A549 (cell line): ENCODE data around the gene SHC3. TPM values are rescaled to one million over a fixed set of nuclear protein-coding genes. Genes with fewer than 3 reads are reported as not detected.

Source experiments
- ATAC-seq, 2 experiments: fragments of 200-7000 bp in 1 of 2; fragments of >200 bp in 1 of 2; cut with Nextera tagmentation in 1 of 2; cut with Tn5 transposase in 1 of 2; 3 replicates each; pipeline versions ENCODE4 v1.8.0 to v1.9.1; 2018 to 2020; ENCODE audit warnings: mild to moderate bottlenecking in 1 of 2, moderate library complexity in 1 of 2
- CTCF ChIA-PET: fragments of 300-600 bp; sonication (Branson Sonifier 250); formaldehyde crosslinking; extraction: SDS; loops from one replicate; lab custom pipeline; 2021; ENCODE audit warnings: antibody characterized with exemption, inconsistent platforms; lab: Yijun Ruan, JAX
- POLR2A ChIA-PET: fragments of 350-600 bp; formaldehyde crosslinking; extraction: SDS; loops from one replicate; lab custom pipeline; 2021; ENCODE audit warnings: antibody characterized with exemption, inconsistent platforms; lab: Yijun Ruan, JAX
- DNase-seq, 2 experiments: peaks; one replicate each; pipeline versions ENCODE4 v3.0.0 to v3.0.0-alpha.2; 2011 to 2016; ENCODE audit warnings: low read depth in 1 of 2, low spot score in 1 of 2
- FAIRE-seq: peaks from 2 replicates; lab custom pipeline; 2011; peaks lifted over from hg19 to GRCh38; lab: Jason Lieb, UNC
- H3K27ac ChIP-seq, 2 experiments: fragments of >200 bp; sonication (Bioruptor Twin); formaldehyde crosslinking; 3 replicates each; pipeline ENCODE4 v1.5.1; 2016 to 2017
- H3K4me1 ChIP-seq: fragments of >200 bp; sonication (Bioruptor Twin); formaldehyde crosslinking; 3 replicates; pipeline ENCODE4 v1.6.1; 2016
- H3K4me2 ChIP-seq: fragments of >200 bp; sonication (Bioruptor Twin); formaldehyde crosslinking; 3 replicates; pipeline ENCODE4 v1.6.1; 2016
- H3K4me3 ChIP-seq: fragments of >200 bp; sonication (Bioruptor Twin); formaldehyde crosslinking; 3 replicates; pipeline ENCODE4 v1.5.1; 2016
- H3K9me3 ChIP-seq: fragments of >200 bp; sonication (Bioruptor Twin); formaldehyde crosslinking; 3 replicates; pipeline ENCODE4 v1.6.1; 2016
- BCL3 ChIP-seq: fragments of >200 bp; sonication (Bioruptor Twin); formaldehyde crosslinking; IDR thresholded peaks from 3 replicates; pipeline ENCODE4 v1.6.1; 2016
- CBX2 ChIP-seq: fragments of 200-600 bp; sonication (generic); IDR thresholded peaks from 2 replicates; pipeline ENCODE4 v1.6.1; 2016; ENCODE audit warnings: low read depth, mild to moderate bottlenecking, borderline replicate concordance
- CEBPB ChIP-seq, 2 experiments: fragments of >200 bp in 1 of 2; sonication (Bioruptor Twin) in 1 of 2; formaldehyde crosslinking in 1 of 2; IDR thresholded peaks; 2 replicates each; pipeline ENCODE4 v1.6.1; 2012 to 2016
- CHD2 ChIP-seq: fragments of 150-350 bp; IDR thresholded peaks from 2 replicates; pipeline ENCODE4 v1.6.1; 2014; ENCODE audit warnings: low read length; ENCODE audit not compliant: partially characterized antibody
- E2F6 ChIP-seq: IDR thresholded peaks from 2 replicates; pipeline ENCODE4 v1.6.1; 2012; ENCODE audit warnings: low read depth, borderline replicate concordance
- ELK1 ChIP-seq: fragments of 150-350 bp; IDR thresholded peaks from 2 replicates; pipeline ENCODE4 v1.6.1; 2014; ENCODE audit warnings: low read depth, mild to moderate bottlenecking, low read length
- EP300 ChIP-seq, 2 experiments: fragments of >200 bp; sonication (Bioruptor Twin); formaldehyde crosslinking; IDR thresholded peaks; 2 replicates in 1 of 2; 3 replicates in 1 of 2; pipeline ENCODE4 v1.6.1; 2016 to 2017
- FOSB ChIP-seq: fragments of 250-450 bp; sonication (Bioruptor Pico); IDR thresholded peaks from 2 replicates; pipeline ENCODE4 v1.5.0; 2020; ENCODE audit warnings: mild to moderate bottlenecking, moderate library complexity
- FOSL2 ChIP-seq, 2 experiments: fragments of 450-650 bp in 1 of 2; fragments of >200 bp in 1 of 2; sonication (Bioruptor Twin) in 1 of 2; formaldehyde crosslinking; IDR thresholded peaks; 2 replicates each; pipeline versions ENCODE4 v1.5.0 to v1.6.1; 2016 to 2020; ENCODE audit warnings: mild to moderate bottlenecking in 1 of 2, moderate library complexity in 1 of 2
- FOXS1 ChIP-seq: fragments of 250-450 bp; sonication (Bioruptor Pico); IDR thresholded peaks from 2 replicates; pipeline ENCODE4 v1.5.0; 2020; ENCODE audit warnings: mild to moderate bottlenecking, moderate library complexity
- HMGXB4 ChIP-seq: fragments of 250-450 bp; sonication (Bioruptor Pico); IDR thresholded peaks from 2 replicates; pipeline ENCODE4 v1.5.0; 2021; ENCODE audit warnings: mild to moderate bottlenecking, moderate library complexity, borderline replicate concordance
- HOXB13 ChIP-seq: fragments of 250-450 bp; sonication (Bioruptor Pico); IDR thresholded peaks from 2 replicates; pipeline ENCODE4 v1.5.0; 2020; ENCODE audit warnings: low read depth, mild to moderate bottlenecking, moderate library complexity
- HOXB5 ChIP-seq: fragments of 250-450 bp; sonication (Bioruptor Pico); IDR thresholded peaks from 2 replicates; pipeline ENCODE4 v1.5.0; 2020; ENCODE audit warnings: mild to moderate bottlenecking, moderate library complexity
- JUNB ChIP-seq: fragments of >200 bp; sonication (Bioruptor Twin); formaldehyde crosslinking; IDR thresholded peaks from 2 replicates; pipeline ENCODE4 v1.6.1; 2016
- KDM1A ChIP-seq: fragments of 200-600 bp; sonication (generic); IDR thresholded peaks from 2 replicates; pipeline ENCODE4 v1.6.1; 2016; ENCODE audit warnings: low read depth, mild to moderate bottlenecking
- NPAS2 ChIP-seq: fragments of 250-450 bp; sonication (Bioruptor Pico); IDR thresholded peaks from 2 replicates; pipeline ENCODE4 v1.8.0; 2022; ENCODE audit warnings: mild to moderate bottlenecking, moderate library complexity, borderline replicate concordance
- PBX3 ChIP-seq: IDR thresholded peaks from 2 replicates; pipeline ENCODE4 v1.6.1; 2012
- POLR2AphosphoS2 ChIP-seq: conservative IDR thresholded peaks from 2 replicates; pipeline ENCODE4 v1.6.1; 2012; ENCODE audit warnings: low read length, improper control_type of control experiment, inconsistent platforms
- RAD21 ChIP-seq, 2 experiments: fragments of >200 bp in 1 of 2; sonication (Bioruptor Twin) in 1 of 2; formaldehyde crosslinking in 1 of 2; IDR thresholded peaks in 1 of 2; conservative IDR thresholded peaks in 1 of 2; 2 replicates in 1 of 2; 3 replicates in 1 of 2; pipeline ENCODE4 v1.6.1; 2012 to 2018; ENCODE audit warnings: inconsistent platforms in 1 of 2
- RNF2 ChIP-seq: fragments of 200-600 bp; sonication (generic); IDR thresholded peaks from 2 replicates; pipeline ENCODE4 v1.6.1; 2016; ENCODE audit warnings: low read depth, mild to moderate bottlenecking, antibody characterized with exemption, moderate library complexity, borderline replicate concordance
- SMC3 ChIP-seq: fragments of >200 bp; sonication (Bioruptor Twin); formaldehyde crosslinking; IDR thresholded peaks from 3 replicates; pipeline ENCODE4 v1.6.1; 2018; ENCODE audit warnings: inconsistent platforms
- SREBF2 ChIP-seq: fragments of 450-650 bp; IDR thresholded peaks from 2 replicates; pipeline ENCODE4 v1.6.1; 2014; ENCODE audit warnings: mild to moderate bottlenecking, moderate library complexity
- TFCP2L1 ChIP-seq: fragments of 250-450 bp; sonication (Bioruptor Pico); IDR thresholded peaks from 2 replicates; pipeline ENCODE4 v1.5.0; 2021; ENCODE audit warnings: mild to moderate bottlenecking
- TP53 ChIP-seq: fragments of 250-450 bp; sonication (Bioruptor Pico); IDR thresholded peaks from 2 replicates; pipeline ENCODE4 v1.5.0; 2021; ENCODE audit warnings: mild to moderate bottlenecking, moderate library complexity
- USF2 ChIP-seq: fragments of 450-650 bp; IDR thresholded peaks from 2 replicates; pipeline ENCODE4 v1.6.1; 2014; ENCODE audit warnings: antibody characterized with exemption
- ZC3H11A ChIP-seq: fragments of 450-650 bp; IDR thresholded peaks from 2 replicates; pipeline ENCODE4 v1.6.1; 2014; ENCODE audit warnings: antibody characterized with exemption, mild to moderate bottlenecking
- WGBS: methylation state at CpG from one replicate; pipeline ENCODE4 v1.1.6; 2017; ENCODE audit errors: missing lambda C conversion rate; 5-methylcytosine and 5-hydroxymethylcytosine counted together
- polyA plus RNA-seq, 4 experiments: library from polyadenylated mRNA; depleted of rRNA in 3 of 4; stranded (reverse); fragments of >200 nt; fragmentation: RNase III in 1 of 4; extraction: RNeasy Plus Mini Kit Qiagen cat#74134 plus additional on column Dnase treatment in 1 of 4; gene quantifications; 2 replicates in 3 of 4; 3 replicates in 1 of 4; pipeline ENCODE4 v1.2.3, GENCODE V29; 2011 to 2017

Gene SHC3
- polyA plus RNA-seq, 2 of the 4 experiments (the other 2 are of a cell fraction), result 0.09 to 0.88 TPM

- FAIRE-seq, result no peak
- CTCF ChIA-PET, result no interaction called here
Observed at GRCh38 chr9:89113851-89114250, 64.8 kb downstream of the SHC3 start.

GRCh38 chr9:89112243-89112642 is 66.4 kb downstream of the SHC3 start:
- FAIRE-seq, result no peak
- CTCF ChIA-PET, result interaction anchor here (0.8 kb wide), 1 partner anchor 9 kb away, joined by 3 read pairs; no protein-coding TSS in a partner anchor

More at GRCh38 chr9:89113851-89114250, 64.8 kb downstream of the SHC3 start:
- H3K27ac ChIP-seq, result no peak overlapping the region
- no peaks in the 10 kb centered on the region for H3K4me1 ChIP-seq
- no peaks in the 10 kb centered on the region for H3K9me3 ChIP-seq
- H3K4me2 ChIP-seq, result no peak overlapping the region
- H3K4me3 ChIP-seq, result no peak overlapping the region
- 52% methylated on average over 4 of the region's 4 CpGs for WGBS
- TF ChIP-seq RAD21 (conservative IDR thresholded peaks at IDR 0.05 in 1 of 2, IDR thresholded peaks at IDR 0.05 in 1 of 2) (no peak), POLR2AphosphoS2 (no peak), KDM1A (no peak), USF2 (no peak), SMC3 (no peak), FOXS1 (CRISPR knock-in tag) (no peak), ELK1 (no peak), HOXB13 (CRISPR knock-in tag) (no peak), HMGXB4 (CRISPR knock-in tag) (no peak), BCL3 (no peak), NPAS2 (CRISPR knock-in tag) (no peak)
- DNase-seq (no peak), ATAC-seq (no peak)
- POLR2A ChIA-PET, result no interaction called here

More at GRCh38 chr9:89112243-89112642, 66.4 kb downstream of the SHC3 start:
- H3K4me3 ChIP-seq, result no peak overlapping the region
- DNase-seq, result no peak
- WGBS, result 49% methylated on average over 3 of the region's 3 CpGs
- no peak for TF ChIP-seq CEBPB (IDR thresholded peaks at IDR 0.05)
- TF ChIP-seq CBX2, result no peak
- TF ChIP-seq EP300 (IDR thresholded peaks at IDR 0.05), result no peak
- TF ChIP-seq FOSL2 (IDR thresholded peaks at IDR 0.05), result no peak
- no peak for TF ChIP-seq FOSL2 (CRISPR knock-in tag; IDR thresholded peaks at IDR 0.05)
- TF ChIP-seq TP53 (CRISPR knock-in tag), result no peak
- no peak for TF ChIP-seq CHD2
- no peak for TF ChIP-seq PBX3
- no peak for TF ChIP-seq FOSB
- TF ChIP-seq ZC3H11A, result no peak
- TF ChIP-seq JUNB, result no peak
- no peak for TF ChIP-seq E2F6
- TF ChIP-seq RAD21 (conservative IDR thresholded peaks at IDR 0.05 in 1 of 2, IDR thresholded peaks at IDR 0.05 in 1 of 2), result no peak
- TF ChIP-seq HOXB5 (CRISPR knock-in tag), result no peak
- TF ChIP-seq TFCP2L1 (CRISPR knock-in tag), result no peak
- TF ChIP-seq SREBF2, result no peak
- TF ChIP-seq RNF2, result no peak
- TF ChIP-seq, all 56 proteins: peak for 0
- Histone ChIP-seq H3K4me1 (no peaks in the 10 kb centered on the region), H3K9me3 (no peaks in the 10 kb centered on the region), H3K27ac (no peak overlapping the region), H3K4me2 (no peak overlapping the region)
- POLR2A ChIA-PET, result no interaction called here
- no peak for ATAC-seq
